ENCODE results near the gene SCN2A.

SCN2A gene

GRCh38 chr2:165203689-165204559 lies 35.3 kb upstream of the SCN2A start, which contains the start of gene SCN3A:
Gene SCN3A, minus strand, starts transcription at chr2:165204050. Its CDS starts 27,656 bp downstream, at chr2:165176394.
- Histone ChIP-seq H3K9me3 (replicated peaks in 1 of 2; ENCODE audit: control insufficient read depth in 2 of 2, insufficient read depth in 1 of 2, low read depth in 1 of 2, low read length in 2 of 2) (no peaks in the 10 kb centered on the region), H2BK12ac (ENCODE audit: low read length) (no peak within 1 kb of the TSS), H4K8ac (ENCODE audit: low read depth, low read length) (no peak within 1 kb of the TSS), H3K4ac (ENCODE audit: low read length) (no peak within 1 kb of the TSS), H3K27ac (replicated peaks; ENCODE audit: low read length) (no peak within 1 kb of the TSS), H3K79me1 (ENCODE audit: low read depth, low read length) (no peaks in the 10 kb centered on the region), H2BK5ac (ENCODE audit: low read length) (no peak within 1 kb of the TSS), H3K18ac (ENCODE audit: low read length) (no peak within 1 kb of the TSS), H3K9ac (ENCODE audit: low read depth, low read length, poor library complexity) (no peak within 1 kb of the TSS), H4K91ac (ENCODE audit: low read depth, low read length, poor library complexity) (no peak within 1 kb of the TSS), H2AFZ (ENCODE audit: low read length) (peak within 1 kb of the TSS; percentile 81), H2BK15ac (ENCODE audit: low read length) (no peak within 1 kb of the TSS), H3K36me3 (replicated peaks in 1 of 2; ENCODE audit: control insufficient read depth in 2 of 2, insufficient read depth in 2 of 2, low read length in 2 of 2) (no peaks in the 10 kb centered on the region), H3K4me2 (ENCODE audit: insufficient read depth, low read length, poor library complexity, severe bottlenecking) (no peak within 1 kb of the TSS), H2AK5ac (ENCODE audit: low read depth, low read length) (no peak within 1 kb of the TSS), H3K4me3 (ENCODE audit: low read length in 2 of 2) (peak within 1 kb of the TSS in 1 of 2 donors; percentile 39), H3K27me3 (ENCODE audit: control insufficient read depth in 3 of 3, insufficient read depth in 3 of 3, low read depth in 1 of 3, low read length in 3 of 3) (no peaks in the 10 kb centered on the region), H3K23ac (ENCODE audit: low read depth, low read length, poor library complexity) (no peak within 1 kb of the TSS), H3K14ac (ENCODE audit: low read length) (no peak within 1 kb of the TSS), H2BK120ac (ENCODE audit: low read depth, low read length) (no peak within 1 kb of the TSS), H3K4me1 (ENCODE audit: control insufficient read depth in 2 of 2, insufficient read depth in 1 of 2, low read depth in 1 of 2, low read length in 2 of 2) (peaks cover 0 to 3% of the 10 kb centered on the region in 2 donors)
- peak; percentile 38 for DNase-seq (ENCODE audit: low spot score)
- WGBS, 2 donors (ENCODE audit: extremely low coverage in 2 of 2, insufficient read length in 2 of 2, insufficient replicate concordance in 1 of 2), result no CpG with 5 or more reads among the region's 8 CpGs

GRCh38 chr2:165205865-165206264 lies 33.3 kb upstream of the SCN2A start:
- no peak overlapping the region for H3K9ac ChIP-seq (ENCODE audit: low read depth, low read length, poor library complexity)
- no peaks in the 10 kb centered on the region for H3K27me3 ChIP-seq (ENCODE audit: control insufficient read depth in 3 of 3, insufficient read depth in 3 of 3, low read depth in 1 of 3, low read length in 3 of 3)
- no peak overlapping the region for H3K23ac ChIP-seq (ENCODE audit: low read depth, low read length, poor library complexity)
- no peak overlapping the region for H2BK120ac ChIP-seq (ENCODE audit: low read depth, low read length)
- no peak overlapping the region for H2BK15ac ChIP-seq (ENCODE audit: low read length)
- H3K4me1 ChIP-seq (ENCODE audit: control insufficient read depth in 2 of 2, insufficient read depth in 1 of 2, low read depth in 1 of 2, low read length in 2 of 2), result peaks cover 0 to 3% of the 10 kb centered on the region in 2 donors
- no peak overlapping the region for H4K8ac ChIP-seq (ENCODE audit: low read depth, low read length)
- H2AK5ac ChIP-seq (ENCODE audit: low read depth, low read length), result no peak overlapping the region
- no peaks in the 10 kb centered on the region for H3K79me1 ChIP-seq (ENCODE audit: low read depth, low read length)
- no peak overlapping the region for H3K4ac ChIP-seq (ENCODE audit: low read length)
- DNase-seq (ENCODE audit: low spot score), result no peak
- WGBS, 2 donors (ENCODE audit: extremely low coverage in 2 of 2, insufficient read length in 2 of 2, insufficient replicate concordance in 1 of 2), result no CpG with 5 or more reads among the region's 2 CpGs
- H2AFZ ChIP-seq (ENCODE audit: low read length), result peak overlapping the region; percentile 8
- no peak overlapping the region for H3K18ac ChIP-seq (ENCODE audit: low read length)
- no peaks in the 10 kb centered on the region for H3K36me3 ChIP-seq (replicated peaks in 1 of 2; ENCODE audit: control insufficient read depth in 2 of 2, insufficient read depth in 2 of 2, low read length in 2 of 2)
- H3K4me3 ChIP-seq (ENCODE audit: low read length in 2 of 2), result no peak overlapping the region
- H3K4me2 ChIP-seq (ENCODE audit: insufficient read depth, low read length, poor library complexity, severe bottlenecking), result no peak overlapping the region
- H2BK12ac ChIP-seq (ENCODE audit: low read length), result no peak overlapping the region
- H3K27ac ChIP-seq (replicated peaks; ENCODE audit: low read length), result no peak overlapping the region
- no peak overlapping the region for H4K91ac ChIP-seq (ENCODE audit: low read depth, low read length, poor library complexity)
- no peak overlapping the region for H3K14ac ChIP-seq (ENCODE audit: low read length)
- H2BK5ac ChIP-seq (ENCODE audit: low read length), result no peak overlapping the region
- no peaks in the 10 kb centered on the region for H3K9me3 ChIP-seq (replicated peaks in 1 of 2; ENCODE audit: control insufficient read depth in 2 of 2, insufficient read depth in 1 of 2, low read depth in 1 of 2, low read length in 2 of 2)

GRCh38 chr2:165208094-165208493 lies 31.1 kb upstream of the SCN2A start:
- H3K9ac ChIP-seq (ENCODE audit: low read depth, low read length, poor library complexity), result no peak overlapping the region
- WGBS, 2 donors (ENCODE audit: extremely low coverage in 2 of 2, insufficient read length in 2 of 2, insufficient replicate concordance in 1 of 2), result no CpG with 5 or more reads among the region's 1 CpG
- no peak overlapping the region for H3K4ac ChIP-seq (ENCODE audit: low read length)
- no peak overlapping the region for H3K4me3 ChIP-seq (ENCODE audit: low read length in 2 of 2)
- H3K14ac ChIP-seq (ENCODE audit: low read length), result no peak overlapping the region
- no peak overlapping the region for H4K91ac ChIP-seq (ENCODE audit: low read depth, low read length, poor library complexity)
- no peak overlapping the region for H4K8ac ChIP-seq (ENCODE audit: low read depth, low read length)
- no peak overlapping the region for H2BK15ac ChIP-seq (ENCODE audit: low read length)
- DNase-seq (ENCODE audit: low spot score), result no peak
- no peak overlapping the region for H3K4me2 ChIP-seq (ENCODE audit: insufficient read depth, low read length, poor library complexity, severe bottlenecking)
- H2AK5ac ChIP-seq (ENCODE audit: low read depth, low read length), result no peak overlapping the region
- H2BK5ac ChIP-seq (ENCODE audit: low read length), result no peak overlapping the region
- H2BK120ac ChIP-seq (ENCODE audit: low read depth, low read length), result no peak overlapping the region
- H3K4me1 ChIP-seq (ENCODE audit: control insufficient read depth in 2 of 2, insufficient read depth in 1 of 2, low read depth in 1 of 2, low read length in 2 of 2), result peaks cover 0 to 3% of the 10 kb centered on the region in 2 donors
- H3K27ac ChIP-seq (replicated peaks; ENCODE audit: low read length), result no peak overlapping the region
- no peaks in the 10 kb centered on the region for H3K79me1 ChIP-seq (ENCODE audit: low read depth, low read length)
- H2BK12ac ChIP-seq (ENCODE audit: low read length), result no peak overlapping the region
- no peaks in the 10 kb centered on the region for H3K27me3 ChIP-seq (ENCODE audit: control insufficient read depth in 3 of 3, insufficient read depth in 3 of 3, low read depth in 1 of 3, low read length in 3 of 3)
- no peak overlapping the region for H3K23ac ChIP-seq (ENCODE audit: low read depth, low read length, poor library complexity)
- no peaks in the 10 kb centered on the region for H3K9me3 ChIP-seq (replicated peaks in 1 of 2; ENCODE audit: control insufficient read depth in 2 of 2, insufficient read depth in 1 of 2, low read depth in 1 of 2, low read length in 2 of 2)
- H2AFZ ChIP-seq (ENCODE audit: low read length), result no peak overlapping the region
- H3K18ac ChIP-seq (ENCODE audit: low read length), result no peak overlapping the region
- no peaks in the 10 kb centered on the region for H3K36me3 ChIP-seq (replicated peaks in 1 of 2; ENCODE audit: control insufficient read depth in 2 of 2, insufficient read depth in 2 of 2, low read length in 2 of 2)

- Histone ChIP-seq H4K91ac (ENCODE audit: low read depth, low read length, poor library complexity) (no peak overlapping the region), H3K4me3 (ENCODE audit: low read length in 2 of 2) (no peak overlapping the region), H3K27me3 (ENCODE audit: control insufficient read depth in 3 of 3, insufficient read depth in 3 of 3, low read depth in 1 of 3, low read length in 3 of 3) (no peaks in the 10 kb centered on the region)
Measured at GRCh38 chr2:165214093-165214492, 25.1 kb upstream of the SCN2A start.

More at GRCh38 chr2:165214093-165214492, 25.1 kb upstream of the SCN2A start:
- no peaks in the 10 kb centered on the region for H3K4me1 ChIP-seq (ENCODE audit: control insufficient read depth in 2 of 2, insufficient read depth in 1 of 2, low read depth in 1 of 2, low read length in 2 of 2)
- H2AFZ ChIP-seq (ENCODE audit: low read length), result no peak overlapping the region
- no peak overlapping the region for H3K23ac ChIP-seq (ENCODE audit: low read depth, low read length, poor library complexity)
- no peak overlapping the region for H3K4ac ChIP-seq (ENCODE audit: low read length)
- H3K27ac ChIP-seq (replicated peaks; ENCODE audit: low read length), result no peak overlapping the region
- H2BK120ac ChIP-seq (ENCODE audit: low read depth, low read length), result no peak overlapping the region
- H3K14ac ChIP-seq (ENCODE audit: low read length), result no peak overlapping the region
- H3K9me3 ChIP-seq (replicated peaks in 1 of 2; ENCODE audit: control insufficient read depth in 2 of 2, insufficient read depth in 1 of 2, low read depth in 1 of 2, low read length in 2 of 2), result peaks cover 0 to 2% of the 10 kb centered on the region in 2 donors
- no peak overlapping the region for H2BK12ac ChIP-seq (ENCODE audit: low read length)
- no peaks in the 10 kb centered on the region for H3K36me3 ChIP-seq (replicated peaks in 1 of 2; ENCODE audit: control insufficient read depth in 2 of 2, insufficient read depth in 2 of 2, low read length in 2 of 2)
- no peak overlapping the region for H2BK15ac ChIP-seq (ENCODE audit: low read length)
- WGBS, 2 donors (ENCODE audit: extremely low coverage in 2 of 2, insufficient read length in 2 of 2, insufficient replicate concordance in 1 of 2), result no CpG with 5 or more reads among the region's 1 CpG
- H3K18ac ChIP-seq (ENCODE audit: low read length), result no peak overlapping the region
- H3K9ac ChIP-seq (ENCODE audit: low read depth, low read length, poor library complexity), result no peak overlapping the region
- no peaks in the 10 kb centered on the region for H3K79me1 ChIP-seq (ENCODE audit: low read depth, low read length)
- H4K8ac ChIP-seq (ENCODE audit: low read depth, low read length), result no peak overlapping the region
- no peak overlapping the region for H3K4me2 ChIP-seq (ENCODE audit: insufficient read depth, low read length, poor library complexity, severe bottlenecking)
- no peak overlapping the region for H2AK5ac ChIP-seq (ENCODE audit: low read depth, low read length)
- DNase-seq (ENCODE audit: low spot score), result no peak
- H2BK5ac ChIP-seq (ENCODE audit: low read length), result no peak overlapping the region
